Measurements from ENCODE around the gene DPAGT1.
"Not testable (repeated sequence)": the region's sequence is repeated elsewhere in the genome, so short reads cannot be mapped to it uniquely, and the experiment has no call there.

DPAGT1 gene

DNA sequence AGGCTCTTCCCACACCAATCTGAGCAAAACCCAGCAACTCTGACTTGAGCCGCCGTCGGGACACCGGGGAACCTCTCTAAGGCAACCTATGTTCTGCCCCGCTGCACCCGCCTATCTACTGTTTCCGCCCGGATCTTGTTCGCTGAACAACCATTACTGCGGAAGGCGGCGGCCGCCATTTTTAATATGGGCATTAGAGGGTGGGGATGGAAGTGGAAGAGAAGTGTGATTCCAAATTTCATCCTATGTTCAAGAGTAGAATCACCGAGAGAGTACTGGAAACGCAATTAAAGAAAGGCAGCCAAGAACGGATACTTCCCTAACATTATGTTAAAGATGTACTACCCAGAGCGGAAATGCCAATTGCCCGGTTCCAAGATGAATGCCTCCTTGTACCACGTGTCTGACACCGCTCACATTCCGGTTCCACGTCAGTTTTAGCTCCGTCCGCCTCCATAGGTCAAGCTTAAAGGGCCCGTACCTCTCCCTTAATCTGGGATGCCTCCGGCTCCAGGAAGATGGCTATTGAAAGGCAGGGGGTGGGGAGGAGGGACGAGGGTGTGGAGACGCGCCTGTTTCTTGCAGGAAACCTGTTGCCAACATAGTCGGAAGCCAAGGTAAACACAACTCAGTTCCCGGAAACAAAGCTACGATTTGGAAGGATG, at the start of gene DPAGT1:
Gene DPAGT1, minus strand, starts transcription at position 95 of the 665 bp plus-strand sequence. CDS start 198 bp downstream, outside the sequence.
- in situ Hi-C loops (cut with HindIII; ENCODE audit: low pct_ligation_motif_present, low pct_unique_long_range_greater_than_20kb, low sequenced_read_pairs), result no loop called here
- peak; percentile 95 for DNase-seq

DNA sequence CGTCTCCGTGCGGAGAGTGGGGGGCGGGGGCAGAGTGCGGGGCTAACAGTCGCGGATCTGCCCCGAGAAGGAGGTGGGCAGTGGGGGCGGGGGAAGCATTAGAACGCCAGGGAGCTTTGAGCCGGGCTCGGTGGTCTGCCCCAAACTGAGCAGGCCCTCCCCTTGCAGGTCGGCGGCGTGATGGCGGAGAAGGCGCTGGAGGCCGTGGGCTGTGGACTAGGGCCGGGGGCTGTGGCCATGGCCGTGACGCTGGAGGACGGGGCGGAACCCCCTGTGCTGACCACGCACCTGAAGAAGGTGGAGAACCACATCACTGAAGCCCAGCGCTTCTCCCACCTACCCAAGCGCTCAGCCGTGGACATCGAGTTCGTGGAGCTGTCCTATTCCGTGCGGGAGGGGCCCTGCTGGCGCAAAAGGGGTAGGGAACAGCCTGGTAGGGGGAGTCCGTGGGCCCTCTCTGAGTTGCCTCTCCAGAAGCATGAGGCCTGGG, 48.2 kb upstream of the DPAGT1 start:
- in situ Hi-C loops (cut with HindIII; ENCODE audit: low pct_ligation_motif_present, low pct_unique_long_range_greater_than_20kb, low sequenced_read_pairs), result no loop called here
- DNase-seq, result no peak

DNA sequence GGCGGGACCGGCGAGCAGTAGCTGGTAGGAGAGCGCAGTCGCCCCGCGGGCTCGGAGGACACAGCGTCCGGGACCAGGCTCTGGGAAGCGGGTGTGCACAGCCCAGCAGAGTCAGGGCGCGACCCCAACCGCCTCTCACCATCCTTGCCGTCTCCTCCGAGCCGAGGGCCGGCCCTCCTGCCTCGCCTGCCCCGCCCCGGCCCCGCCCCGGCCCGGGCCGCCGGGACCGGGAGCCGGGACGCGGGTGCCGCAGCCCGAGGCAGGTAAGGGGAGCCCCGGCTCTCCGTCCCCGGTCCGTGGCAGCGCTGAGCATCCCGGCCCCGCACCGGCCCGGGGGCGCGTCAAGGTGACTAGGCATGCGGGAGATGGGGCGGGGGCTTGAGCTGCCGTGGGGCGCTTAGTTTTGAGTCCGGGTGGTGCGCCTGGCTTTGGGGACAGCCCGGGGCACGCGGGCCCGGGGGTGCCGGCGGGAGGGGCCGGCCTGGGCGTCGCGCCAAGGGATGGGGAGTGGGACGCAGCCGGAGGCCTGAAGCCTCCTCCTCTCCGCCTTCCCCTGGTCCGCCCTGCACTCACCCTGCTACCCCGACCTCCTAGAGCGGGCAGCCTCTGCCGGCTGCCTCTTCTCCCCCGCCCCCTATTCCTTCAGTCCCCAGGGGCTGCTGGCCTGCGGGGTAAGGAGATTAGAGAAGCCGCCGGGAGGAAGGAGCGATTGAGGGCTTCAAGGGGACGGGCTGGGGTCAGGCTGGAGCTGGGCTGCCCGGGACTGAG, 47.5 kb upstream of the DPAGT1 start, which contains the start of gene ABCG4:
Gene ABCG4, plus strand, starts transcription at position 35 of the 768 bp plus-strand sequence. CDS start 914 bp downstream, outside the sequence.
- in situ Hi-C loops (cut with HindIII; ENCODE audit: low pct_ligation_motif_present, low pct_unique_long_range_greater_than_20kb, low sequenced_read_pairs), result no loop called here
- no peak for DNase-seq

DNA sequence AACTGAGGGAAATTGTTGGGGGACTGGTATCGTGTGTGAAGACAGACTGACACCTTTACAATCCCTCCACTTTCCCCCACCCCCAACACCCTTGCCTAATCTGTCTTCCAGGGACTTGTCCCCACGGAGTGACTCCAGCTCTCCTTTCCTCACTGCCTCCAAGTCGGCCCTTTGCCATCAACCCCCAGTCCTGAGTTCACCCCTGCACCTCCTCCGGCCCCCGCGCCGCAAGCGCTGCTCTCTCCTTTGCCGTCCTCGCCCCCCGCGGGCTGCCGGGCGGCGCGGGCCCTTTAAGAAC, 47.0 kb upstream of the DPAGT1 start:
- DNase-seq, result no peak
- in situ Hi-C loops (cut with HindIII; ENCODE audit: low pct_ligation_motif_present, low pct_unique_long_range_greater_than_20kb, low sequenced_read_pairs), result no loop called here

DNA sequence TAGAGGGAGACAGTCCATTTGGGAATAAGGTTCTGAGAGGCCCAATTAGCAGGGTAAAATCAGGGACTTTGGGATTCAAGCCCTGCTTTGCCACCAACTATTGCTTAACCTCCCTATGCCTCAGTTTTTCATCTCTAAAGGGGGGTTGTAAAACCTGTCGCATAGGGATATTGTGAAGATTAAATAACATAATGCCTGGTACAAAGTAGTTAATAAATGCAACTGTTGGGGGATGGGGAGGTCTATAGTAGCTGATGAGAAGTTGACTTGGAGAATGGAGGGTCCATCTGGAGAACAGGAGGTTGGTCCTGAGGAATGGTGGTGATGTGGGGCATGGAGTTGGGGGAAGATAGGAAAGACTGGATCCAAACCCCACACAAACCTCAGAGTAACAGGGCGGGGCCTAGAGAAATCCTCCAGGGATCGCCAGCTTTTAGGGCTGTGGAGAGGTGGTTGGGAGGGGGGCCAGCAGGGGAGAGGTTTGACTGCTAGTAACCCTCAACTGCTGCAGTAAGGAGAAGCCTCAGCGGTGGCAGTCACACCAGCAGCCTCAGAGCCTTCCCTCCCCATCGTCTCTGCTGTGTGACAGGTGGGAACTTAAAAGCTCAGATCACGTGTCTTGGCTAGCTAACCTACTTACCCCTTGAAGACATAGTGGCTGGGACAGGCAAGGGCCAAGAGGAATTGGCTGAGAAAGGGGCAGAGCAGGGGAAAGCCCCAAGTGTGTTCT, 46.1 kb upstream of the DPAGT1 start:
- no peak for DNase-seq
- in situ Hi-C loops (cut with HindIII; ENCODE audit: low pct_ligation_motif_present, low pct_unique_long_range_greater_than_20kb, low sequenced_read_pairs), result no loop called here

DNA sequence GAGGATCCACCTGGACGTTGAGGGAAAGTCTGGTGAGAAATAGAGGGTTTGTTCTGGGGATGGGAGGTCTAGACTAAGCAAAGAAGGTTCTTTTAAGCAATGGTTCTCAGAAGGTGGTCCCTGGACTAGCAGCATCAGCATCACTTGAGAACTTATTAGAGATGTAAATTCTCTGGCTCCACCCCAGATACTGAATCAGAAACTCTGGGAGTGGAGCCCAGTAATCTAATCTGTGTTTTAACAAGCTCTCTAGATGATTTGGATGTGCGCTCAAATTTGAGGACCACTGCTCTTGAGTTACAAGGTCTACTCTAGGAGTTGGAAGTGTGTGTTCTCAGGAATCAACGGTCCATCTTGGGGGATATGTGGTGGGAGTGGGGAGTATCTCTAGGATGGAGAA, 43.9 kb upstream of the DPAGT1 start:
- DNase-seq, result no peak
- in situ Hi-C loops (cut with HindIII; ENCODE audit: low pct_ligation_motif_present, low pct_unique_long_range_greater_than_20kb, low sequenced_read_pairs), result no loop called here

DNA sequence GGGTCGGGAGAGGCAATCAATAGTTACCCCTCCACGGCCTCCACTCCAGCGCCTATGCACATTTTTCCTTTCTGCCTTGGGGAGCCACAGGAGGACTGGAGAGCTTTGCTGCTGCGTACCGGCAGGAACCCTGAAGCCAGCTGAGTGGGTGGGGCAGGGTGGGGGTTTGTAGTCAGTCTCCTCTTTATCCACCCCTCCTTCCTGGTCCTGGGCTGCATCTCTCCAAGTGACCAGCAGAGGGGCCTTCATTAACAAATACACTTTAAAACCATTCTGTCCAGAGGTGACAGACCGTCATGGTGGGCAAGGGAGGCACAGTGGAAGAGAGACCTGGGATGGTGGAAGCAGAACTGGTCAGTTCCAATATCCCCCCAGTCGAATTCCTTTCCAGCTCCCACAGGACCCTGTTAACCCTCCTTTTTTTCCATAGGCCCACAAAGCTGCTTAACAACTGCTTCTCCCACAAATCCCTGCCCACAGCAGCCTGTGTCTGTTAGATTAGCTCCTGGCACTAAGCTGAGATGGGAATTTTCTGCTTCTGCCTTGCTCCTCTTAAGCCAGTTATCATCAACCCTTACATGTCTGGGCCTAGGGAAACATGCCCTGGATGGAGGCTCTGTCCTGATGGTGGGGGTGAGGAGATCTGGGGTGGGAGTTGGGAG, 43.3 kb upstream of the DPAGT1 start:
- in situ Hi-C loops (cut with HindIII; ENCODE audit: low pct_ligation_motif_present, low pct_unique_long_range_greater_than_20kb, low sequenced_read_pairs), result no loop called here
- peak; percentile 70 for DNase-seq

DNA sequence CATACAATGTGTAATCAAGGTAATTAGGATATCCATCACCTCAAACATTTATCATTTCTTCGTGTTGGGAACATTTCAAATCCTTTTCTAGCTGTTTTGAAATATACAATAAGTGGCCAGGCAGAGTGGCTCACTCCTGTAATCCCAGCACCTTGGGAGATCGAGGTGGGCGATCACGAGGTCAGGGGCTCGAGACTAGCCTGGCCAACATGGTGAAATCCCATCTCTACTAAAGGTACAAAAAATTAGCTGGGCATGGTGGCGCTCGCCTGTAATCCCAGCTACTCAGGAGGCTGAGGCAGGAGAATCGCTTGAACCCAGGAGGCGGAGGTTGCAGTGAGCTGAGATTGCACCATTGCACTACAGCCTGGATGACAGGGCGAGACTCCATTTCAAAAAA, 37.6 kb upstream of the DPAGT1 start:
- in situ Hi-C loops (cut with HindIII; ENCODE audit: low pct_ligation_motif_present, low pct_unique_long_range_greater_than_20kb, low sequenced_read_pairs); DNase-seq: not testable (repeated sequence)

DNA sequence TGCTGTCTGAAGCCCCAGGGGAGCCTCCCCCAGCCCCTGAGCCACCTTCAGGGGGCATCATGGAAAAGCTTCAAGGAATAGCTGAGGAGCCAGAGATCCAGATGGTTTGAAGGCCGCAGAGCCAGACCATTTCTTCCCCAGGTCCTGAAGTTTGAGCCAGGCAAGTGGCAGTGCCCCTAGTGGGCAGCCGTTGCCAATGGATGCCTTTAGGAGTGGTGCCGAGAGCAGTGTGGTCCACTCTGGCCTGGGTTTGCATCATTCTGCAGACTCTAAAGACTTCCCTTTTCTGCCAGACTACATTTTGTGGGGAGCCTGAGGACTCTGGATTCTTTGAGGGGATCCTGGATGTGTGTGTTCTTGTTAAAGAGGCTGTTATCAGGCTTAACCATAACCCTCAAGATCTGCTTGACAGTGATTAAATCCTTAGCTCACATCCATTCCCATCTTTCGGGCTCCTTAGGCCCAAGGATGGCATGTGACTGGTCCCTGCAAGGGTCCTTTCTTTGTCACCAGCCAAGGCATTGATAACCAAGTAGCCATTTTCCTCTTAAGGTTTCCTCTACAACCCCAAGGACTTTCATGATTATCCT, 32.8 kb upstream of the DPAGT1 start:
- in situ Hi-C loops (cut with HindIII; ENCODE audit: low pct_ligation_motif_present, low pct_unique_long_range_greater_than_20kb, low sequenced_read_pairs), result no loop called here
- peak; percentile 11 for DNase-seq

DNA sequence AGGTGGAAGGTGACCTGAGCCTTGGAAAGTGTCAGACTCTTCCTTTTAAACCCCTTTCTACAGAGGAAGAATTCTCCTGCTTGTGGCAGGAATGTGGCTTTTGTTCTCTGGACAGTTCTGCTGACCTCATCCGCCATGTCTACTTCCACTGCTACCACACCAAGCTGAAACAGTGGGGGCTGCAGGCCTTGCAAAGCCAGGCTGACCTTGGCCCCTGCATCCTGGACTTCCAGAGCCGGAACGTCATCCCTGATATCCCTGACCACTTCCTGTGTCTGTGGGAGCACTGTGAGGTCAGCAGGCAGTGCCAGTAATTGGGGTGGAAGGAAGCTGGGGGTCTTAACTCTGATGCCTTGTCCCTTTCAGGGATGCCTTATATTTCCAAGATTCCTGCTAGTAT, 29.0 kb upstream of the DPAGT1 start:
- DNase-seq, result no peak
- in situ Hi-C loops (cut with HindIII; ENCODE audit: low pct_ligation_motif_present, low pct_unique_long_range_greater_than_20kb, low sequenced_read_pairs), result no loop called here

DNA sequence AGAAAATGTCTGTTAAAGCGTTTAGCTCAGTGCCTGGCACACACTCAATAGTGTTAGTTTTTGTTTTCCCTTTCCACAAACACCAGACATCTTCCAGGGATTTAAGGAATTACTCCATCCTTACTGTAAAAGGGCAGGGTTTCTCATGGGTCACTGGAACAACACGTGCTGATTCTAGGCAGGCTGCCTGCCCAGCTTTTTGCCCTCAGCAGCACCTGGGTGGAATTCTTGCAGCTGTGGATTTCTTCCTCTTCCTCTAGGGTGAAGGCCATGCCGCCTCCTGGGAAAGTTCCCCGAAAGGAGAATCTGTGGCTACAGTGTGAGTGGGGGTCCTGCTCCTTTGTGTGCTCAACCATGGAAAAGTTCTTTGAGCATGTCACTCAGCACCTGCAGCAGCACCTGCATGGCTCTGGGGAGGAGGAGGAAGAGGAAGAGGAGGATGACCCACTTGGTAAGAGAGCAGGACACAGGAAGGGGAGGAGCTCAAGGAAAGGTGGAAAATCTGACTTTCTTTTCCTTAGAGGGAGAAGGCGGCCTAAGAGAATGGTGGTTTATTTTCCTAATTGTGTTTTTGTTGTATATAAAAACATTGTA, 25.1 kb upstream of the DPAGT1 start:
- DNase-seq, result no peak

DNA sequence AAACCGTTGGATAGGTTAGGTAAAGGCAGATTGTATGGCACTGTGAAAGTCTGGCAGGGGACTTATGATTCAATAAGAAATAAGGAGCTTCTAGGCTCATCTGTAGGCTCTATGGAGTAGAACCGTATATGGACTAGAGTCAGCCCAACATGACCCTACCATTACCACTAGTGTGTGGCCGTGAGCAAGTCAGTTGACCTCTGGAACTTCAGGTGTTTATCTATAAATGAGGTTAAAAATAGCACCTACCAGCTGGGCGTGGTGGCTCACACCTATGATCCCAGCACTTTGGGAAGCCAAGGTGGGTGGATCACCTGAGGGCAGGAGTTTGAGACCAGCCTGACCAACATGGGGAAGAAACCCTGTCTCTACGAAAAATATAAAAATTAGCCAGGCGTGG, 24.2 kb upstream of the DPAGT1 start:
- DNase-seq, result no peak
- in situ Hi-C loops (cut with HindIII; ENCODE audit: low pct_ligation_motif_present, low pct_unique_long_range_greater_than_20kb, low sequenced_read_pairs), result no loop called here

More for the DNA sequence above, 25.1 kb upstream of the DPAGT1 start:
- in situ Hi-C loops (cut with HindIII; ENCODE audit: low pct_ligation_motif_present, low pct_unique_long_range_greater_than_20kb, low sequenced_read_pairs), result no loop called here

DNA sequence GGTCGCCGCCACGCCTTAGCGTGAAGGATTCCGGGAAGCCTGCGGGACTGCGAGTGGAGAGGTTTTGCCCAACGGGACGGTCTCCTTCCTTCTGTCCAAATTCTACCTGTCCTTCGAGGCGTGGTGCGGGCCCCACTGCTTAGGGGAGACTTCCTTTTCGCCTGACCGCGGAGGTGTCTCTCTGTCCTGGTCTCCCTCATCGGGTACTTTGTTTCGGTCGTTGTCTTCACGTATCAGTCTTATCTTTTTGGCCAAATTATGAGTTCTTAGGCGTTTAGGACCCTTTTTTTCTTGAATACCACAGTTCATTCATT, 20.1 kb upstream of the DPAGT1 start:
- DNase-seq, result no peak
- in situ Hi-C loops (cut with HindIII; ENCODE audit: low pct_ligation_motif_present, low pct_unique_long_range_greater_than_20kb, low sequenced_read_pairs), result no loop called here

DNA sequence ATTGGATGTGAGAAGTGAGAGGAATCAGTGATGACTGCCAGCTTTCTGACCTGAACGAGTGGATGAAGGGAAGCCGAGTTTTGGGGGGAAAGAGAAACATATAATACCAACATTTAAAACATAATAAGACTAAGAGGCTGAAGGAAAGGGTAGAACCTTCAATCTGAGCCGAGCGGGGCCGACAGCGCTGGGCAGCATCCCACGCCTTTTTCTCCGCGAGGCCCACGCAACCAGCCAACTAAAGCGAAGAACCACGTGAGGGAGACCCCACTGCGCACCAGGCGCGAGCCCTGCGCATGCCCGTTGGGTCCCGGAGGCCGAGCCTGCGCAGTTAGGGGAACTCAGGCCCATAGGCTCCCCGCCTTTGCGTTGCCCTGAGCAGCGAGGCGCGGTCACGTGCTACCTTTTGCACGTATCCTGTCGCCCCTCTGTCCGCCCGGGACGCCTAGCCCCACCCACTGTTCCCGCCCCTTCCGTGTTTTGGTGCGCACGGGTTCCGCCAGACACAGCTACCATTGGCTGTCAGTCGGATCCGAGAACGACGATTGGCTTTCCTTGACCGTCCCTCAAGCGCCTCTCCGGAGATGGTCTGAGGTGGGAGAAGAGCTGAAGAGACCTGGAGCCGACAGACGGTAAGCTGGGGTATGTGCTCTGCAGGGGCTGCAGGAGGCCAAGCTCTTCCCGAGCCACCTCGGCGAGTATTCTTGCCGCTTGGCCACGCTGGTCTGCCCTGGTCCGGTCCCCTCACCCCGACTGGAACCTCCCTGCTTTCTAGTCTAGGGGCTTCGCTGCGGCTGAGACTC, 19.6 kb upstream of the DPAGT1 start, which contains the start of gene HINFP:
Gene HINFP, plus strand, starts transcription at position 573 of the 803 bp plus-strand sequence. CDS start 5,365 bp downstream, outside the sequence.
- peak; percentile 97 for DNase-seq
- in situ Hi-C loops (cut with HindIII; ENCODE audit: low pct_ligation_motif_present, low pct_unique_long_range_greater_than_20kb, low sequenced_read_pairs), result no loop called here

DNA sequence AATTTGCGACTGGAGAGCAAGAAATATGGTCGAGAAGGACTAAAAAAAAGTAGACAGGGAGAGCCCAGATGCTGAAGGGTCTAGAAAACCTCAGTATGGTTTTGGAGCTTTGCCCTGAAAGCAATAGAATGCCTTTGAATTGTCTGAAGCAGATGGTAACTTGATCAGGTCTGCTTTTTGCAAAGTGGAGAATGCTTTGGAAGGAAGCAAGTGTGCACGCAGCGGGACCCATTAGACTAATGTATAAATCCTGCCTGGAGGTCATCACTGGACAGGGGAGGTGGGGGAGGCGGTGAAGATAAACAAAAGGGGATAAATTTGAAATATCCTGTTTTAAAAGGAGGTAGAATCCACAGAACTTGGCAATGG, 19.0 kb upstream of the DPAGT1 start:
- DNase-seq, result no peak
- in situ Hi-C loops (cut with HindIII; ENCODE audit: low pct_ligation_motif_present, low pct_unique_long_range_greater_than_20kb, low sequenced_read_pairs), result no loop called here

DNA sequence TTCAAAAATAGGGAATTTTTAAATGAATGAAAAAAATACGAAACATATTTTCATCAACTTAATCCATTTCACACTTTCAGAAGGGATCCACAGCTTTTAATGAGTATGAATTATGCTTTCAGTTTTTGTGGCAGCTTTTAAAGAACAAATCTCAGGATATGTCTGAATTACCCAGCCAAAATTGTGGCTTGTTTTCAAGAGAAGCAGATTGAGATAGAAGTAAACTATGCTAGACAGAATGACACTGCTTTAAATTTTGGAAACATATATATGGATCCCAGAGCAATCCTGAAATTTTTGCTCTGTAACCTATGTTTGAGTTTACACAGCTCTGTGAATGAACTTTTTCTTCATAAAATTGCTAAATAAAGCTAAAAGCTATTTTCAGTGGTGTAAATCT, 17.3 kb upstream of the DPAGT1 start:
- no peak for DNase-seq
- in situ Hi-C loops (cut with HindIII; ENCODE audit: low pct_ligation_motif_present, low pct_unique_long_range_greater_than_20kb, low sequenced_read_pairs), result no loop called here

DNA sequence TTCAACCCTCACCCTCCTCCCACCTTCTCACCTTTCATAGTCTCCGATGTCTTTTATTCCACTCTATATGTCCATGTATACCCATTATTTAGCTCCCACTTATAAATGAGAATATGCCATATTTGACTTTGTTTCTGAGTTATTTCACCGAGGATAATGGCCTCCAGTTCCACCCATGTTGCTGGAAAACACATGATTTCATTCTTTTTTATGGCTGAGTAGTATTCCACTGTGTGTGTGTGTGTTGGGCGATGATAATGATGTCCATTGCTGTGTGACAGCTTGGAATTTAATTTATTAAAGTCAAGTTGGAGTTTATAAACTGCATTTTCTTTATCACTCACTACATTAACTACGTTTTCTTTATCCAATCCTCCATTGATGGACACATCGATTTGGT, 16.6 kb upstream of the DPAGT1 start:
- in situ Hi-C loops (cut with HindIII; ENCODE audit: low pct_ligation_motif_present, low pct_unique_long_range_greater_than_20kb, low sequenced_read_pairs), result no loop called here

More for the DNA sequence above, 16.6 kb upstream of the DPAGT1 start:
- DNase-seq, result no peak

All from ACHN (cell line).